ENCODE measurements around the gene LMAN1L.
"Not testable (repeated sequence)": the region's sequence is repeated elsewhere in the genome, so short reads cannot be mapped to it uniquely, and the experiment has no call there.

Gene LMAN1L

DNA sequence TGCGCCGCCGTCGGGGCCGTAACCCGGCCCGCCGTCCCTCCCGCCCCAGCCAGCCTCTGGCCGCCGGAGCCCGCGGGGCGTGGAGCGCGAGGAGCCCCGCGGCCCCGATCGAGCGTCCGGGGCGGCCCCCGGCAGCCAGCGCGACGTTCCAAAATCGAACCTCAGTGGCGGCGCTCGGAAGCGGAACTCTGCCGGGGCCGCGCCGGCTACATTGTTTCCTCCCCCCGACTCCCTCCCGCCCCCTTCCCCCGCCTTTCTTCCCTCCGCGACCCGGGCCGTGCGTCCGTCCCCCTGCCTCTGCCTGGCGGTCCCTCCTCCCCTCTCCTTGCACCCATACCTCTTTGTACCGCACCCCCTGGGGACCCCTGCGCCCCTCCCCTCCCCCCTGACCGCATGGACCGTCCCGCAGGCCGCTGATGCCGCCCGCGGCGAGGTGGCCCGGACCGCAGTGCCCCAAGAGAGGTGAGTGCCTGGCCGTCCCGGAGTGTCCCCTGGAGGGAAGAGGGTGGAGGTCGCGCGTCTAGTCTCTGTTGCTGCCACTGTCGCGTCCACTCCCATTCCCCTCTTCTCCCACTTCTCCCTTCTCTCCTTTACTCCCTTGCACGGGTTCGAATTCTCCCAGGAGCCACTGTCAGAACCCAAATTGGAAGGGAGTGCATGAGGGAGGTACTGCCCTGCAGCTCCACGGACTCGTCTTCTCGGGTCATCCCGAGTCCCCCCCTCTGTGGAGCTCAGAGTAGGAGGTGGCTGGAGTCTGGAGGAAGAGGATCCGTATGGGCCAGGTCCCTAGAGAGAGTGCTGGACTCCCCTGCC, 30.2 kb upstream of the LMAN1L start:
- DNase-seq = peak; percentile 48

DNA sequence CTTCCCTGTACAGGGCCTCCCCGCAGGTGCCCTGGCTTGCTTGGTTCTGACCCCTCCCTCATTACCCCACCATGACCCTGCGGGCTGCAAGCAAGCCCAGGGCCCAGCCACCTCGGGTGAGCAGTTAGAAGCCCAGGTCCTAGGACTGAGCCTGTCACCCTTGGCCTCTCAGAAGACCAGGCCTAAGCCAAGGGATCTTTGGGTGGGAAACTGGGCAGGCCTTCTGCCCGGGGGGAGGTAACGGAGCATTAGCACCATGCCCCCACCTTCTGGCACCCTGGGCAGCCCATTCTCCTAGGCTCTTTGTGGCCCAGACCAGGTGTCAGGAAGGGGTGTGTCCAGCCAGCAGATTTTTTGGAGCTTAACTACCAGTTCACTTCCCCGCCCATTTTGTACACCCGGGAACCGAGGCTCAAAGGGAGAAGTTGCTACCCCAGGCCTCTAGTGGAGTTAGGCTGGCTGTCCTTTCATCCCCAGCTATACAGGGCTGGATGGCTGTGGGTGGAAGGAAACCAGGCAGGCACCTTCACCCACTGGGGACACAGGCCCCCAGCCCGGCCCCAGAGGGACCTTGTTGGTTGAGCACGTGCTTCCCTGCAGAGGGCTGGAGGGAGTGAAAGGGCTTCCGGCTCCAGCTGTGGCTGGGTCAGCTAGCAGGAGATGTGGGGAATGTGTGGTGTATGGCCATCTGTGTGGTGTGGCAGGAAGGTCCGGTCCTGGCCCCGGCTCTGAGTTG, 29.4 kb upstream of the LMAN1L start:
- no peak for DNase-seq

DNA sequence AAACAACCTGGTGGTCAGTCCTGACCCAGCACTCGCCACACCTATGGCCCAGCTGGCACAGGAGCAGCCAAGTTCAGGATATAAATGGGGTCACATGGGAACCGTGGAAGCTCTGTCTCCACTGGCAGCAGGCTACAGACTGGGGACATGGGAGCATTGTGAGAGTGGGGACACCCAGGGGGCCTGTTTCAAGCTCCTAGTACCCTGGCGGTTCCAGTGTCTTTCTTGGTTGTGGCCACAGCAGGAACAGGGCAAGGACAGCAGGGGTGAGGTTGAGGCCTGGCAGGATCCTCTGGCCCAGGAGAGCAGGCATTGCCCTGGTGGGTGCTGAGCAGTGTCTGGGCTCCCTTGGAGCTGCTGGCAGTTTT, 28.8 kb upstream of the LMAN1L start:
- no peak for DNase-seq

DNA sequence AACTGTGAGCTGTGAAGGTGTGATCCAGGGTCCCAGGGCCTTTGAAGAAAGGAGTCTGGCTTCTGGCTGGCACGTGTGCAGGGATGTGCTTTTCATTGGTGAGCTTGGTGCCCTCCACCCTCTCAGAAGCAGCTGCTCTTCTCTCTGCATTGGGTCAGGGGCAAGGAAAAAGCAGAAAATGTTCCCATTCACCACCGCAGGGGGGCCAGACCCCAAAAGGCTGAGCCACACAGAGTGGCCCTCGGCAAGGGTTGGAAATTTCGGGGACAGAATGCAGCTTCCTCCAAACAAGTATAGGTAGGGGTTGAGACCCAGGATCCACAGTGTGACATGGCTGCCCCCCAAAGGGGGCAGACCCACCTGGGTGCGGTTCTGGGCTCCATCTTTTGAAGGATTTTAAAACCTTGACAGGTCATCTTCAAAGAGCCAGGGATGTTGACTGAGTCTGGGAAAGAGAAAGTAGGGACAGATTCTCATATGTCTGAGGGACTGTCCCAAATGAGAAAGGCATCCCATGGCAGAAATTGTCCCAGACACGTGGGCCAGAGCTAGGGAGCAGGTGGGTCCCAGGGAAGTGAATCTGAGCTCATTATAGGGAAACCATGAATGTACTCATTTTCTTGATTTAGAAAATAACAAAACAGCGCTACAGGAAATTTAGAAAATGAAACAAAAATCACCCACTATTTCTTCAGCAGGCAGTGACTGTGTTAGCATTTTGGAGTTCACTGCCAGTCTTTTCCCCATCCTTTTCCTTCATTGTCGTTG, 28.0 kb upstream of the LMAN1L start:
- no peak for DNase-seq

DNA sequence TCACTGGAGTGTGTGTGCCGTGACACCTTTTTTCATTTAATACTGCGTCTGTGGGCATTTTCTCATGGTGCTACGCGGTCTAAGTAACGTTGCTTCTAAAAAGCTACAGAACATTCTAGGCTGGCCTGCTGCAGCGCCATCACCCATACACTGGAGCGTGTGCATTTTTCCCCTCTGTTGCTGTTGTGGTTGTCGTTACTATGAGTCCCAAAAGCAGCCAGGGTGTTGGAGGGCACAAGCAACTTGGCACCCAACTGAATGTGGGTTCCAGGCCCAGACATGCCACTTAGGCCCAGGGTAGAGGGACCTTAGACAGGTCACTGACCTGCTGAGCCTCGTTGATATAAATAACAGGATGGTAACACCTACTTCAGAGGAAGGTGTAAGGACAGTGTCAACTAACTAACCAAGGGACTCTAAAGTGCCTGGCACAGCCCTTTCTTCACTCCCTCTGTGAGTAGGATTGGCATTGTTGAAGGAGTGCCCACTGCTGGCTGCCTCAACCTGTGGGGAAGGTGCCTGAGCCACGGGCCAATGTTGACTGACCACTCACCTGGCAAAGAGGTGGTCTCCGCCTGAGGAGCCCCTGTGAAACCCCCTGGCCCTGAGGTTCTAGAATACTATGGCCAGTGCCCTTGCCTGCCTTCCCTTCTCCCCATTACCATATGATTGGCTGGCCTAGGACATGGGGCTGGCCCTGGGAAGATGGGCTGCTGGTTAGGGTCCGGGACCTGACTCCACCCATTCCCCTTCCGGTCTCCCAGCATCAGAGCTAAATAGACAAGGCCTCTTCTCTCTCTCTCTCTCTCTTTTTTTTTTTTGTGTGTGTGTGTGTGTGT, 27.2 kb upstream of the LMAN1L start:
- no peak for DNase-seq

DNA sequence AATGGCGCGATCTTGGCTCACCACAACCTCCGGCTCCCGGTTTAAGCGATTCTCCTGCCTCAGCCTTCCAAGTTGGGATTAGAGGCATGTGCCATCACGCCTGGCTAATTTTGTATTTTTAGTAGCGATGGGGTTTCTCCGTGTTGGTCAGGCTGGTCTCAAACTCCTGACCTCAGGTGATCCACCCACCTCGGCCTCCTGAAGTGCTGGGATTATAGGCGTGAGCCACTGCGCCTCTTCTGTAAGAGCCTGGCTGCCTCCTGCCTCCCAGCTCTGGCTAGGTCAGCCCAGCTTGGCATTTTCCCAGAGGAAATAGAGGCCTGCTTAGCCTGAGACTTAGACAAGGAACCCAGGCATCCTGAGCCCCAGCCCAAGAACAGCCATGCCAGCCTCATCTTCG, 26.6 kb upstream of the LMAN1L start:
- DNase-seq = not testable (repeated sequence)

DNA sequence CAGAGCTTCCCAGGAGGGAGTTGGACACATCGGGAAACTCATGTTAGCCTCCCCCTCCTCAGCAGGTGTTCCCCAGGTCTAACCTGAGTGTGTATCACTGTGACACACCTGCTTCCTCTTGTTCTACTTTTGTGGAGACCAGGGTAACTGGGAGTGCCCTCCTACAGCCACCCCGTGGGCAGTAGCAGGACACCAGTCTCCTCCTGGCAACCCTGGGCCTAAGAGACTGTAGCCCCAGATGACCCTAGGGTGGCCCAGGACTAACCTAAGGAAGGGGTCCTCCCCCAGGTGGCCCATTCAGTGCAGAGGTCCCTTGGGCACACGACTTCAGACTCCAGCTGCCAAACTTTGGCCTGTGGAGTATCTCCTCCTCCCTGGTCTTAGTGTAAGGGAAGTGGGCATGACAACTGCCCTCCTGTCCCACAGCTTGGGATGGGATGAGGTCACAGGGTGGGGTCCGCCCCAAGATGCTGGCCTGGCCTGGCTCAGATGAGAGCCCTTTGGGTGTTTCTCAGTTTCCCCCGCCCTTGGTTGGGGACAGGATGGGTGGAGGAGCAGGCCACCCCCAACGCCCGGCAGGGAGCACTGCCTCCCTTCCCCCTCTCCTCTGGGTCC, 26.0 kb upstream of the LMAN1L start:
- DNase-seq = no peak

DNA sequence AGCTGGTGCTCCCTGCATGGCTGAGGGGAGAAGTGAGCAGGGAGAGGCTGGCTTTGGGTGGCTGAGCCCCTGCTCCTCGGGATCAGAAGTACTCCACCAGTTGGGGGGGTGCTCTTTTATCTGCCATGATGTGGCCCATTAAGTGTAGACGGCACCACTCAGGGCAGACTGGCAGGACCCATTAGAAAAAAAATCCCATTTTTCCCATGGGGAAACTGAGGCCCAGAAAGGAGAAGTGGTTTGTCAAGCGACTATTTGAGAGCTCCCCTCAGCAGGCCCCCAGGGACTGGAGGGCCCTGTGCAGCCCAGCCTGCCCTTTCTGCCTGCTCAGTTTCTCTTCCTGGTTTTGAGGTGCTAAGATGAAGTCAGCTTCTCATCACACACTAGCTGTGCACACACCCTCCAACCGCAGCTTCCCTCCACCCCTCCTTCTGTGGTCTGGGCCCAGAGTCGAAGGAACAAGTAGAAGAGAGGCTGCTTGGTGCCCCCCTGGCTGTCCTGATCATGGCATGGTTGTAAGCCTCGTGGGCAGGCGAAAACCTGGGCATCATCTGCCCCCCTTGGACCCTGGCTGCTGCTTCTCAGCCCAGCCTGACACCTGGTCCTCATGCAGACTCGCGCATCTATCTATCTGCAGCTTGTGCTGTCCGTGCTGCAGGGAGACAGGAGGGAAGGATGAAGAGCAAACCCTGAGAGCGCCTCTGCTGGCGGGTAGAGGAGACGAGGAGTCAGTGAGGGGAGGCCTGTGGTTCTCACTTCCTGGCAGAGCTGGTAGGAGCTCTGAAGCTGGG, 25.2 kb upstream of the LMAN1L start:
- DNase-seq = peak; percentile 49

DNA sequence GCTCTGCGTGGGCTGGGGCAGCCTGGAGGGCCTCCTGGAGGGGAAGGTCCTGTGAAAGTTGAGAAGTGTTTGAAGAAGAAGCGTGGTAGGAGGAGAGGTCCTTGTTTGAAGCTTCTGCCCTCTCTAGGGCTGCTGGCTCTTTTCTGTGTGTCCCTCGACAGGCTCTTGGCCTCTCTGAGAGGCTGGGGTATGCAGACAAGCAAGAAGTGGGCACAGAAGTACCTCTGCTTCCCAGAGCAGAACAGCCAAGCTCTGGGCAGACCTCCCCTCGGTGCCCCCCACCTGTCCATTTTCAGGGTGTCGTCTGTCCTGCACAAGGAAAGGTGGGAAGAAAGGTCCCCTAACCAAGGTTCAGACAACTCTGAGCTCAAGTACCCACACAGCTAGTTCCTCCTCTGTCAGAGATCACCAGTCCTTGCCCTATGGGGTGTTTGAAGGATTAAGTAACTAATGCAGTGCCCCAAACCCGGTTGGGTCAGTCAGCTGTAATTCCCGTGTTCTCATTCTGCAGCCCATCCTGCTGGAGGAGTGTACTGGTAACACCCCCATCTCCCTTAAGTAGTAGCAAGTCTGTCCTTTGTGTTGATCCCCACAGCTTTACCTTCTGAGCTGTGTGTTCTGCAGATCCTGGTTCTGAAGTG, 24.5 kb upstream of the LMAN1L start:
- peak; percentile 64 for DNase-seq

DNA sequence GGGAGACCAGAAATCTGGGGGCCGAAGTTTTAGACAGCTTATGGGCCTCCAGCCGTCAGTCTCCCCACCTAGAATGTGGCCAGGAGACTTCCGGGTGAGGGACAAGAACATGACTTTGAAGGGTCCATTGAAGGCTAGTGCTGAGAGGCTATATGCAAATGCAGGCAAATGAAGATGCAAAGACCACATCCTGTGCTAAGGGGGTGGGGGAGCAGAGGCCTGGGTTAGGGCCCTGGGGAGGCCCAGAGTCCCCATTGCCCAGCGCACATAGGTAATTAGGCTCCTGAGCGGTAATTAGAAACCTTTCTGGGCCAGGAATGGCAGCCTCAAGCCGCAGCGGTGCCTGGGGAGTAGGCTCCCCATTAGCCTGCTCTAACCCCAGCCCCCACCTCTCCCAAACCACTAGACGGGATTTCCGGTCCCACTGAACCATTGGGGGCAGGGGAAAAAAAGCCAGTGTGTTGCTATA, 23.9 kb upstream of the LMAN1L start:
- DNase-seq = no peak

DNA sequence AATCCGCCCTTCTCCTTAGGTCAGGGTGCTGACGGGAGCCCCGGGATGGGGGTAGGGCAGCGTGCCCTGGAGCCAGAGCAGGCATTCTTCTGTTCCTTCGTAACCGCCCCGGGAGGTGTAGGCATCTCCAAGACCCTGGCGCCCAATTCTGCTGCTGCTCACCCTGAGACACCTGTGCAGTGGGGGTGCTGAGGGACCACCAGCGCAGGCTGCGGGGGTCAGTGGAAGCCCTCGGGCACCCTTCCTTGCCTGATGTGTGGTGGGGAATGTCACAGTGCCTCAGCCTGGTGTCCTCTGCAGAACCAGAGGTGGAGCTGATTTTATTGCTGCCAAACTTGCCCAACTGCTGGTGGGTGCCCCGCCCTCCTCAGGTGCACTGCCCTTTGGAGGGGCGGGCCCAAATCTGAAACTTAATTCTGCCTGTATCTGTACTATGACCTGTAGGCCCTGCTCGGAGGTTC, 23.4 kb upstream of the LMAN1L start:
- no peak for DNase-seq

DNA sequence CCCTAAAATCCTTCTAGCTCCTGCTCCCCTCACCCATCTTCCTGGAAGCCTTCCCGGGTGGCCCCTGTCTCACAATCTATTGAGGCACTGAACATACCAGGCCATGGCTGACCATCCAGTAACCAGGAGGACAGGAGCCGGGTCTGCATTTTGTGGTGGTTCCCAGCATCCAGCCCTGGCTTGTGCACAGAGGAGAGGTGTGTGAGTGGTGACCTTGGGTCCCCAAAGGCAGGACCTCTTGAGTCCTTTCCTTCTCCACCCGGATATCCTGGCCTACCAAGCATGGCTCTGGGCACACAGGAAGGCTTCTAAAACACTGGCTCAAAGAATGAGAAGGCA, 22.9 kb upstream of the LMAN1L start:
- no peak for DNase-seq

DNA sequence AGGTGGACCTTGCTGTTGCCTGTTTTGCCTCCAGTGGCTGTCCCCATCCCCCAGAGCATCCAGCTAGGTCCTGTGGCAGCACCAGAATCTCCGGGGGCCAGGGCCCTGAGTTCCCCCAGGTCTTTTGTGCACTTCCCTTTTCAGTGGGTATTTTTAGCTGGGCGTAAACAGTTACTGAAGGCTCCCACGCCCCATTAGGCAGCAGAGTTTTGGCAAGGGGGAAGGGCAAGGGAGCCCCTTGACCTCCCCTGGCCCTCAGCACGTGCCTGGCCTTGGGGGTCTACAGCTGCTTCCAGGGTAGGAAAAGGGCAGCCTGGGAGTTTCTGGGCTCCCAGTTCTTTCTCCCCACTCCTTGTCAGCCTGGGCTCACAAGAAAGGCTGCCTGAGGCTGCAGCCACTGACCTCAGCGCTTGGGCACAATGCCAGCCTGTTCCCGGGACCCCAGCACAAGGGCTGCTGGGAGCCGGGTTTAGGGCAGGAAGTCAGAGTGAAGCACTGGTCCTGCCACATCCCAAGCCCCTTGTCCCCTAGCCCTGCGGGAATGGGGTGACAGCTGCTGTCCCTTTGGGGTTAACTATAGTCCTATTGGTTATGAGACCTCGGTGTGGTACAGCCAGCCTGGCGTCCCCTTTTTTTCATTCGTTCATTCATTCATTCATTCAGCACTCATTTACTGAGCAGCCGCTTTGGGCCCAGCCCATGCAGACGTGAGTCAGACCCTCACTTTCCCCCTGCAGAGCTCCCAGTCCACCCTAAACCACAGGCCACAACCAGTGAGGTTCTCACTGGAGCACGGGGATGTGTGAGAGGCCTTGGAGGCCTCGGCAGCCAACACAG, 22.3 kb upstream of the LMAN1L start:
- DNase-seq = no peak

DNA sequence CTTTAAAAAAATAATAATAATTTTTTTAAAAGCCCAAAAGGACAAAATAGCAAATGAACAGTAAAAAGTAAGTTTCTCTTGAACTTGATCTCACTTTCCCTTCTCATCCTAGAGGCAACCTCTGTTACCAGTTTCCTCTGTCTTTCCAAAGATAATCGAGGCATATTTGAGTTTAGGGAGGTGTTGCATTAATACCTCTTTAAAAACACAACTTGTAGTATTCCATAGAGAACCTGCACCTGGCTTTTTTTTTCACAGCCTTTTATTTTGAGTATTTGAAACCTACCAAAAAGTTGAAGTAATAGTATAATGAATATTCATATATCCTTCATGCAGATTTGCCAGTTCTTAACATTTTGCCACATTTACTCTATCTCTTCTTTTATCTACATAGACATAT, 21.6 kb upstream of the LMAN1L start:
- DNase-seq = no peak

DNA sequence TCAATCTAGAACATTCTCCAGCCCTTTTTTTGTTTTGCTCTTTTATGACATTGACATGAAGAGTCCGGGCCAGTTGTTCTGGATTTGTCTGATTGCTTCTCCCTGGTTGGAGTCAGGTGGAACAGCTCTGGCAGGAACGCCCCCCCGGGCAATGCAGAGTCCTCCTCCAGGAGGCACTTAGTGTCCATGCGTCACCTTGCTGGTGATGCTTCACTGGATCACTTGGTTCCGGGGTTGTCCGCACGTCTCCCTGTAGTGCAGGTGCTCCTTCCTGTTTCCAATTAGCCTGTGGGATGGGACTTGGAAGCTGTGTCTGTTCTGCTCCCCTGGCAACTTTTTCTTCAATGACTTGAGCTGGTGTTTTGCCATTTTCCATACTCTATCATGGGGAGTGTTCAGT, 21.0 kb upstream of the LMAN1L start:
- DNase-seq = no peak

DNA sequence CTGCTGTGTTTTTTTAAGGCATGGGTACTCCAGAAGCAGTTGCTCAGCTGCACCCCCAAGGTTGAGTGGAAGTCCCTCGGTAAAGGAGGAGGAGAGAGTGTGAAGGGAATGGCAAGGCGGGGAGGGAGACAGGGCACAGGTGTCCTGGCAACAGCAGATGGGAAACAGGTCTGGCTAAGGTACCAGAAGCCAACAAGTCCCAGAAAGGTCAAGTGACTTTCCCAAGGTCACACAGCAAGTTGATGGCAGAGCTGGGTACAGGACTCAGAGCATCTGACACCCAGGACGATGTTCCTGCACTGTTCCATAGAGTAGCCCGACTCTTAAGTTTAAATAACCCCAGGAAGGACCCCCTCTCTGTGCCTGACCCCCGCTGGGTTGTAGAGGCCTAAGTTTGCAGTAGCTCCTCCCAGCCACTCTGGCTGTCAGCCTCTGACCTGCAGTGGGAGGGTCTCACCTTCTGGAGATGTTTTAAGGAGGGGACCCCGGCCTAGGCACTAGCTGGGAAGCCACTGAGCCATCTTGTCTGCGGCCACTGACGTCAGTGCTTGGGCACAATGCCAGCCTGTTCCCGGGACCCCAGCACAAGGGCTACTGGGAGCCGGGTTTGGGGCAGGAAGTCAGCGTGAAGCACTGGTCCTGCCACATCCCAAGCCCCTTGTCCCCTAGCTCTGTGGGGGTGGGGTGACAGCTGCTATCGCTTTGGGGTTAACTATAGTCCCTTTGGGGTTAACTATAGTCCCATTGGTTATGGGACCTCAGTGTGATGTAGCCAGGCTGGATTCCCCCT, 20.2 kb upstream of the LMAN1L start:
- DNase-seq = no peak

DNA sequence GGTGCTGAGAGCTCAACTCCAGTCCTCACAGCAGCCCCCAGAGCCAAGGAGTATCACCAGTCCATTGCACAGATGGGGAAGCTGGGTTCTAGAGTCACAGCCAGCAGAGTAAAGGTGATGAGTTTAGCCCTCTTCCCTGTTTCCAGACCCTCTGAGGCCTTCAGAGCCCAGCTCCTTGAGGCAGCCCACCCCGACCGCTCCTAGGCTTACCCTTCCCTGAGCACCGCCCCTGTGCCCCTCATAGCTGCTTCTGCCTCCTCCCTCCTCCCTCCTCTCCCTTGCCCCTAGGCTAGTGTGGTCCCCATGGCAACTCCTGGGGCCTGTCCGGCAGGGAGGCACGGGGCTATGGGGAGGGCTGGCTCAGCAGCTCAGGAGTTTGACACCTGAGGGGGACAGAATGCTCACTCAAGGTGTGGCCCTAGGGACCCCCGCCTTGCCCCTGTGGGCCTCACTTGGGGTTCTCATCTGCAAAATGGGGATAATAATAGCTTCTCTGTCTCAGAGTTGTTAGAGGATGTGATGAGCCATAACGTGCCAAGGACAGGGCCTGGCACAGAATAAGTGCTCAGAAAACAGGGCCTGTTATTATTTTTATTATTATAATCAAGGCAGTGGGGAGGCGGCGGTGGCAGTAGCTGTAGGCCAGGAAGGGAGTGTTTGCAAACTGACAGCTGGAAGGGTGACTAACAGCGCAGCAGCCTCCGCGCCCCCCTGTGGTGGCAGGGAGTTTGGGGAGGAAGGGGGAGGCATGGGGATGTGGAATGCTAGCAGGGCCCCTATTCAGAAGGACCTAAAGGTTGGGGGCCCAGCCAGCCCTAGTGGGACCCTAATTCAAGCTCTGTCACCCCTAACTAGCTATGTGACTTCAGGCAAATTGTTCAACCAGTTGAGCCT, 19.3 kb upstream of the LMAN1L start:
- DNase-seq = peak; percentile 55

All from activated gamma-delta T cell (primary cell).